T-helper 1 cell treated with Interleukin-12 subunit alpha and Interleukin-12 subunit beta and Interleukin-4 antibody, amounts not matched to agents 30 ng/mL and 1 ng/mL, for 36 hours (primary cell): ENCODE data around the gene GLI3. TPM values are rescaled to one million over a fixed set of nuclear protein-coding genes. Genes with fewer than 3 reads are reported as not detected.

Source experiments
- intact Hi-C: fragments of 100-400 bp; cut with micrococcal nuclease; formaldehyde crosslinking; loops from one replicate; pipeline ENCODE4 v1.15.1; 2024
- total RNA-seq: library from RNA; stranded (reverse); gene quantifications from 2 replicates; pipeline ENCODE4 v1.2.3, GENCODE V29; 2022

The GLI3 gene
- total RNA-seq, 1 donor from 2014 or later, result 0.02 TPM

DNA sequence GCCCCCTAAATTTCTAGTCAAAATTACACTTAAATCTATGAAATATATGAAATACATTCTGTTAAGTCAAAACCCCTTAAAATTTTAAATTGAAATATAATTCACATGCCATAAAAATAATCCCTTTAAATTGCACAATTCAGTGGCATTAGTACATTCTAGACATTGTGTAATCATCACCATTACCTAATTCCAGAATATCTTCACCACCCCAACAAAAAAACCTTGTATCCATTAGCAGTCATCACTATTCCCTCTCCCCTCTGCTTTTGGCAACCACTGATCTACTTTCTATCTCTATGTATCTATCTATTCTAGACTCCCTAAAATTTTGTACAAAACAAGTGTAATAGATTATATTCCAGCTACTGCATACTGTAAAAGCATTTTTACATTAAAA is 261.2 kb downstream of the GLI3 start:
- intact Hi-C loops, result no loop called here

DNA sequence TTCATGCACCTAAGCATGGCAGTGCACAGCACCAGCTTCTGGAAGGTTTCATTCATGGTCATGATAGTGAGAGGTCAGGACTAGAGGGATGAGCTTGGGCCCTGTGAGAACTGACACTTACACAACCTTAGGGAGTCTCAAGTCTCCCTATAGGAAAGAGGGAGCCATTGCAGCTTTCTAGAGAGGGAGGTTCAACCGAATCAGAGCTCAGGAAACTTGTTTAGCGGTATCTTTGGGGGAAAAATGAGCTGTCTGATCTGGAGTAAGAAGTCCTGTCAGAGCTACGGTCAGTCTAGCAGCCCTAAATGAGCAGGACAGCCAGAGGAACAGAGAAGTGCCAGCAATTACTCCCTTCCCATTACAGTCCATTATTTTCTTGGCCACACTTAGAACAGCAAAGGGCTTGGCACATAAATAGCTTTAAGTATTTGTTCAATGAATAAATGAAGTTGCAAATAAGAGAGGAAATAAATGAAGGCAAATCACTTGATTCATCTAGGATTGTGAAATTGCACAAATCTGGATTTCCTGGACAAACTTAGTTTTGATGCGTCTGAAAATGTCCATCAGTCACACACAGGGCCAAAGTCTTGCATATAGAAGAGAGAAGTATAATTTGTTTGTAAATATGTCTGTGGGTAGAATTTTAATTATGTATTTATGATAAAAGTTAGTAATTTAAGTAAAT is 262.0 kb downstream of the GLI3 start:
- intact Hi-C loops, result no loop called here

DNA sequence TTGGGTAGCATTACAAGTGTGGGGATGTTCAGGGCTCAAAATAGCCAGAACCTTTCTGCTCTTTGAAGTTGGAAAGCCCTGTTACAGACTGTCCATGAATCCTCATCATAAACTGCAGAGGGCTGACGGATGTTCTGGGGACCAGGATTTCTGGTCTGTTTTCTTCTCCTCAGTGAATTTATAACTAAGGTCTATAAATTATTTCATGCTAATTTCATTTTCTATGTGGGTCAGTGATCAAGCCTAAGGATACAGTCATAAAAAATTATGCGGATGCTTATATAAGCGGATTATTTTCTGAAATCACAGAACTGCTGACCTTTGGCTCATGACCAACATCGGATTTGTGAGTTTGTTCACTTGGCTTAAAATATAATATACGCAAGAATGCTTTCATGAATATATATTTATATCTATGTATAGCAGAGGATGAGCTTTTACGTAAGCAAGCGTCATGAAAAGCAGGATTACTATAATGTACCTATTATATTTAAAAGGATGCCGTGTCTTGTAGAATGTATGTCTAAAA is 263.7 kb downstream of the GLI3 start:
- intact Hi-C loops, result no loop called here

DNA sequence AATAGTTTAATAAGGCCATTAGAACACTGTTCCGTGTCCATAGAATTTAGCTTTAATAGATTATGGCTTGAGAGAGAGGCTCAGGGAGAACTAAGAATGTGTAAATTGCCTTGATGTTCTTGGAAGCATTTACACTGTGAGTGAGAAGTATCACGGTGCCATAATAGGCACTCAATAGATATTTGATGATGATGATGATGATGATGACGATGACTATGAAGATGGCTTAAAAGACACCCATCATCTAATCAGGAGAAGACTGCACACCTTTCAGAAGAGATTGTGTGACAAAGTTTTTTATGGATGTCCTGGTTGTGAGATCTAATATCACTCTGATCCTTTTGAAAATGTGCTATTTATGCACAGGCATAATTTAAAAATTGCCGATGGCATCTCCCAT is 264.2 kb downstream of the GLI3 start:
- intact Hi-C loops, result no loop called here

DNA sequence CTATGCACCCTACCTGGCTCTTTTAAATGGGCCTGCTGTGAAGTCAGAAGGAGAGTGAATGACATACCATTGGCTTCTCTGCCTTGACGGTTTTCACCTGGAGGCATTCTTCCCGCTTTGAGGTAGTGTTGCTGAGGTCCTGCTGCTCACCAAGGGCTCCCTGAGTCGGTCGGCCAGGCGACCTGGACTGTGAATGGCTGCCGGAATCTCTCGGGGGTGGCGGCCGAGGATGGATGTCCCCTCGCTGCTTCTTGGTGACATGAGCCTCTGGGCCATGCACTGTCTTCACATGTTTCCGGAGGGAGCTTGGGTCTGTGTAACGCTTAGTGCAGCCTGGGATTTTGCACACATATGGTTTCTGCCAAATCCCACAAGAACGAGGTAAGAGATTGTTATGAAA is 264.7 kb downstream of the GLI3 start:
- intact Hi-C loops, result no loop called here

DNA sequence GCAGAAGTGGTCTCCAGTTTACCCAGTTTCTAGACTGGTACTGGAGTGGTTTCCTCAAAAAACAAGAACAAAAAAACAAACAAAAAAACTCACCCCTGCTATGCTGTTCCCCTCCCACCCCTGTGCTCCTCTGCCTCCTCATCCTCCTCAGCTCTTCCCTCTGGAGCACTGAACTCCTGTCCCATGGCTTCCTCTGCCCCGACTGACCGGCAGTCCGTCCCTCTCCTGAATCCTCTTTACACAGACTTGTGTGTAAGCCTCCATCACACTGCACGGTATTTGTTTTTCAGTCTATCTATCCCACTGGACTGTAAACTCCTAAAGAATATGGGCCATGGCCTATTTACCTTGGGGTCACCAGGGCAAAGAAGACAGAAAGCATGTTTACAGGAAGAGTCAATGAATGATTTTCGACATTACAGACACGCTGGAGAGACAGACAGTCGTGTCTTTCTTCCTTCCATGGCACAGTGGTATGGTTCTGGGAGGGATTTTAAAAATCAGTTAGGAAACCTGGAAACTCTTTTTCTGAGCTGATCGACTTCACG is 265.3 kb downstream of the GLI3 start:
- intact Hi-C loops, result no loop called here

DNA sequence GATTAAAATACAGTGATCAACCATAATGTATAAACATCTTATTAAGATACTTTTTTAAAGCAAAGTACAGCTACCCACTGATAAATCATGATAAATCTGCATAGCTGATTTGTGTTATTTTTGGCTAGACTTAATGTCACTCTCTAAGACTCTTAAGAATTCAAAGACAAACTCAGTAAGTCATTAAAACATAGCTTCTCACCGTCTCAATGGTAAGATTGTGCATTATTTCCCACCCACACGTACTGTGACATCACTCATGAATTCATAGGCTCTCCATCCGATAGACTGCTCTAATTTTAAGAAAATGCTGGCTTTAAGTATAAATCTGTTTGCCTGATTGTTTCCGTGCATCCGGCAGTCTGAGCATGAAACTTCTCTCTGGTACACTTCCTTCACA is 266.1 kb downstream of the GLI3 start:
- intact Hi-C loops, result no loop called here

DNA sequence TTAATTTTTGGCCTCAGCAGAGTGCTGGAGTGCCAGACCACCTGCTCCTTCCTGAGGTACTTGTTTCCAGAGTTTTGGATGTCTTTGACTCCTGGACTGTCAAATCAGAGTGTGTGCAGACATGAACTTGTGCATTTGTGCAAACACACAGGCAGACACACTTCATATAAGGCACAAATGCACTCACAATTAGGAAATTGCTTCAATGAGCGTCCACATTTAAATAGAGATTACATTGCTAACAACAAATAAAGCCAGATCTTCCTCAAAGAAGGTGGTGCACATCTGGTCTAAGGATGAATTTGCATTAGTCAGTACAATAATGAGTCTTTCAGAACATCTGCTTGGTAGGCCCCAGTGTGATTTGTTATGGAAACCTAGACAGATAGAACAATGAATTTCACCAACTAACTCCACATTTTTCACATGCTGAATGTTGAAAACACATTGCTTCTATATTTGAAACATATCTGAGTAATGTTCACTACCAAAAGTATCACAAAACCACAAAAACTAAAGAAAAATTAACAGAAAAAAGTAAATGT is 267.4 kb downstream of the GLI3 start:
- intact Hi-C loops, result no loop called here

DNA sequence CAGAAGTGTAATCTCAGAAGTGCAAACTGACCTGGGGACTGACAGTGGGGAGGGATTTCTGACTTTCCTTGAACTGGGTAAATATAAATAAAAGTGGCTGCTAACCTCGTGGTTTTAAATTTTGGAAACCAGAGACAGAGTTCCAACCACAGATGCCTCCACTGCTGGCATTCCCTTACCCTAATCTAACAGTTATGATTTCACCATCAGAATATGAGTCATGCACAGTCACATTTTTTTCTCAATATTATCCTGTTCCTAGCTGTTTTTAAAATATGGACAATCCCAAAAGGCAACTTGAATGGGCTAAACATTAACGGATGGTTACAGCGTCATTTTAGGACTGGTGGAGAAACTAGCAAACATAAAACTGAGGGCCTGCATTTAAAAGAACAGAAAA is 269.9 kb downstream of the GLI3 start:
- intact Hi-C loops, result no loop called here

DNA sequence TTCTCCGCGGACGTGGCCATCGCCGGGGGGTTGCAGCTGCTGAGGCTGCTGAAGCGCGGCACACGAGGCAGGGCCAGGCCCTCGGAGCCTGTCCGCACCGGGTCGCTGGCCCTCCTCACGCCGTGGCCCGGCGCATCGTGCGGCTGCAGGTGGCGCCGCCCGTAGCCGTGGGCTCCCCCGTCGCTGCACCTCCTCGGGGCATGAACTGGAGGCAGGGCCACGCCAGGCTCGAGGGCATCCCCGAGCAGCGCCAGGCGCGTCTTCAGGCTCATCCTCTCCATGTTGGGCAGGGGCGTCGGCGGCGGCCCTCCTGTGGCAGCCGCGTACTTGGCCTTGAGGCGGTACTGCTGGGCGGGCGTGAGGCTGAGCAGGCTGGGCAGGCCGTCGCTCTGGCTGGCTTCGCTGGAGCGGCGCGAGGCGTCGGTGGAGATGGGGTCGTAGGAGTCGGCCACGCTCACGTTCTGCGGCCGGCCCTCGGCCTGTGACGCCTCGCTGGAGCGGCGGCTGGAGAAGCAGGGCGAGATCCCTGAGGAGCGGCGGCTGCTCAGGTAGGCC is 271.0 kb downstream of the GLI3 start:
- intact Hi-C loops, result no loop called here

DNA sequence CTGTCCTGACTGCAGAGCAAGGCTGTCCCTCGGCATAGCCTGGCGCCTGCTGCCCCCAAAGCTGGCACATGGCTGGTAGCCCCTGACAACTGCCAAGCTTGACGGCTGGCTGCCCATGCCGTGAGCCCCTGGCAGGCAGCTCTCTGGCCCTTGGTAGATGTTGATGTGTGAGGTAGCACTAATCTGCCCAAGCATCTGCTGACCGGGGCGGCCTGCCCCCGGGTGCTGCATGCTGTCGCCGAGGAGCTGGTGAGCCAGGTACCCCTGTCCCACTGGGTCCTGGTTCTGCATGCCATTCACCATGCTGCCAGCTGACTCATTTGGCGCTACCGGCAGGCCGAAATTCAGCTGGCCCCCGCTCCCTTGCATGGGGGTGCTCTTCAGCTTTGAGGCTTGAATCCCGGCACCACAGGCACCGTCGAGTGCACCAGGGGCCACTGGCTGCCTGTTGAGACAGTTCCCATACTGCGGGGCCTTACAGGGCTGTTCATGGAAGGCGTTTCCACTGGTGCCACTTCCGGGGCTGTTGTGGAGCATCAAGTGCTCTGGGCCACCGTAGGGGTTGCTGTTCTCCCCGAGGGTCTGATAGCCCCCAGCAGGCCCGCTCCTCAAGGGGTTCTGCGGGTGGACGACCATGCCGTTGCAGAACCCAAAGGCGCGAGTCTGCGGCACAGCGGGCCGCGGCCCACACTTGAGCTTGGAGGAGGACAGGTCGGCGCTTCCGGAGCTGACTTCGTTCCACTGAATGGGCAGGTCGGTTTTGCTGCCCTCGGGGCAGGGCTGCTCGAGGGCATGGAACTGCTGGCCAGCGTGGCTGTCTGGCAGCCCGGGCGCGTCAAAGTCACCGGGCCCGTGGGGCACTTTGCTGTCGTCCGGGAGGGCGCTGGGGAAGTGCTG is 271.9 kb downstream of the GLI3 start:
- intact Hi-C loops, result no loop called here

DNA sequence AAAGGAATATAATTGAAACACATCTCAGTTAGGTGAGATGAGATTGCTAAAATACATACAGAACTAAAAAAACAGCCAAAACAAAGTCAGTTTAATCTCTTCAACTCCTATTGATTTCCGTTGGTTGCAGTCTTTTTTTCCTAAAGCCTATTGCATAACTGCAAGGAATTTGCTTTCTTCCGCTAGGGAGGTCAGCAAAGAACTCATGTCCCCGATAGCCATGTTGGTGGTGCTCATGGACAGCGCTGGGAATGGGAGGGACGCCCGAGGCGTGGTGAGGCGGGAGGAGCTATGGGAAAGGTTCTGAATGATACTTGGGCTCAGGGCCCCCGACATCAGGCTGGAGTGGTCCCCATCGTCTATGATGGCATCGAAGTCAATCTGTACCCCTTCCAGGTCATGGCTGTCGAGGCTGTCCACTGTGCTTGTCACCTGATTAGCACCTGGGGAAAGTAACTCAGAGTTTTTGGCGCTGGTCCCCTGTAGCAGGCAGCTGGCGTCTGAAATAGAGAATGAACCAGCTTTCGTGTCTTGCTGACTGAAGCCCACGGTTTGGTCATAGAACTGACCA is 272.7 kb downstream of the GLI3 start:
- intact Hi-C loops, result no loop called here

DNA sequence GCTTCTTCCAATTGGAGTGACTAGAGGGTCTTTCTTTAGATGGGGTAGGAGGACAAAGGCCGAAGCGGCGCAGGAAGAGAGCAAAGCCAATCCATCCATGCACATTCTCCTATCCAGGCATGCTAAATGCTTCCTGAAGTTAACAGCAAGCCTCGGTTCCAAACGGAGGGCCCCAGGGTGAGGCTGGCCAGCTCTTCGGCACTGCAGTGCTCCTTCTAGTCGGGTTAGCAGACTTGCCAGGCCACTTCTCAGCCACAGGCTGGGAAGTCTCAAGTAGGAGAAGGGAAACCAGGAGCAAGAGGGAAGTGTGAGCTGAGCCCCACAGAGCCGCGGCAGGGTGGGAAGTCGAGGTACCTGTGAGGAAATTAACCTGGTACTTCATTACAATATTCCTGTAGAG is 280.3 kb downstream of the GLI3 start:
- intact Hi-C loops, result no loop called here

DNA sequence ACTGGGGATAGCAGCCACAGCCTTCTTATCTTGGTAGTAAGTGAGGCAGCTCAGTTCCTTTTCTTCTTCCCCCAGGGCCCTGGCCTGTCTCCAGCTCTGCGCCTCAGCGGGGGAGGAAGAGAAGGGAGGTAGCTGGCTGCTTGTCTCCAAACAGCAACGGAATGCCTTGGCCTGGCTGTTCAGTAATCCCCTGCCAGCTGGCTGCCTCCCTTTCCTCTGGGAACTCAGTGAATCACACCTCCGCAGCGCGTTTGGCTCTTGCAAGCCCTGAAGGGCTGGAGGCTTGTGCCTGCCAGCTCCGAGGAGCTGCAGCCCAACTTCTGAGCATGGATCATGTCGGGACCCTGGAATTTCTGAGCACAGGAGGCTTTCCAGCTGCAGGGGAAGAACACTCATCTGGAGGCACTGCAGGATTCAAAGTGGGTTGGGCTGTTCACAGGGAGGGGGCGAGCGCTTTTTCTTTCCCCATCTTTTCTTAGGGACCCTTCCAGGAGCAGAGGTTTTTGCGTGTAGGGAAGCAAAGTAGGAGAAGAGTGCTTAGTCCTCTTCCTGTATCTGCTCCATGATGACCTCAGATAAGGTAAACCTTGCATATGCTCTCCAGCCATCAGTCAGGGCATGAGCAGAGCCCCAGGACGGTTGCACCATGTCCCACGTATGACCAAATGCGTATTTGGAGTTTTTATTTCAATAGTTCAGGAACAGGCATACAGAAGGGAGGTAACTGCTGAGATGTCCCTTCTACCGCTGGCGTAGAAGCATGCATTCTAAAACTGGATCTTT is 280.9 kb downstream of the GLI3 start:
- intact Hi-C loops, result no loop called here

DNA sequence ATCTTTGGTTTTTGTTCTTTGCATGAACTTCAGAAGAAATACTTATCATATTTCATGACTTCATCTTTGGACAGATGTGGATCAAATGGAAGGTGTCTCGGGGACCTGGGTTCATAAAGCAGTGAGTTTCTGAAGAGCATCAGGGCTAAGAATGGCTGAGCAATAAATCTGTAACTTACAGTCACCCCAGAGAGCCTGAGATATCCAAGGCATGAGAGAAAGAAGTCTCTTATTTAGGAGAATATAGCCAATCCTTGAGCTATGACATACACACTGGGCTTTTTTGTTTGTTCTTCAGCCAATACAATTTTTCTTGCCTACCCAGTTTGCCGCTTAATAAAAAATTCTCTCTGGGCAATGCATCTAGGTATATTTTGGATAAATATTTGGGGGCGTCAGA is 281.6 kb downstream of the GLI3 start:
- intact Hi-C loops, result no loop called here

DNA sequence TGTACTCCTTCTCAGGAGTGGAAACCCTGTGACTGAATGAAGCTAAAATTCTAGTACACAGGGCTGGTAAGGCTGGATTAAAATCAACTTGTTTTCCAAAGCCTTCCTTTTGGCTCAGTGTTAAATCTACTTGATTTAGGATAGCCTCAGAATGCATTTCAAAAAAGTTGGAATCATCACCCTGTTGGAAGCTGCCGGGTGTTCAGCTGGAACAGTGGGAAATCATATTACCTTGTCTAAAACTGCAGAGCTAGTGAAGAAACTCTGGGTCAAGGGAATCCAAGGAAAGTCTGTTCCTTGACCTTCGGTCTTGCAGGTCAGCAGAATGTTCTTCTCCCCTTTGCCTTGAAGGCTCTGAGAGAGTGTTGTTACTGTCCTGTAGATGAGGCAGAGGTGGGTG is 282.0 kb downstream of the GLI3 start:
- intact Hi-C loops, result no loop called here

DNA sequence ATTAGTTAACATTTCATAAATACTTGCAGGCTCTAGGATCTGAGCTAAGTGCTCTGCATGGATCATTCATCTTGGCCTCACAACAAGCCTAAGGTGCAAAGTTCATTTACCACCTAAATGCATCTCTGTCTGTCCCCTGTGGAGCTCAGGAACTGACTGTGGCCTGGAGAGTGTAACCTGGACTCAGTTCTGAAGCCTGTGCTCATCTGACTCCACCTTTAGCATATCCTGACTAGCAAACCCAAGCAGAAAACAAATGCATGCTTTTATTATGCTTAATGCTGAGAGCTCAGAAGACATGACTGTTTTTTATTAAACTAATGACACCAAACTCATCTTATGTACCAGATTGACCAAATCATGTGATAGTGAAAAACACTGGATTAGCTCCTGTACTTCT is 288.5 kb downstream of the GLI3 start:
- intact Hi-C loops, result loop anchor here (10.0 kb wide), 1 partner anchor 286 kb away; the partner anchor contains the start of gene GLI3

DNA sequence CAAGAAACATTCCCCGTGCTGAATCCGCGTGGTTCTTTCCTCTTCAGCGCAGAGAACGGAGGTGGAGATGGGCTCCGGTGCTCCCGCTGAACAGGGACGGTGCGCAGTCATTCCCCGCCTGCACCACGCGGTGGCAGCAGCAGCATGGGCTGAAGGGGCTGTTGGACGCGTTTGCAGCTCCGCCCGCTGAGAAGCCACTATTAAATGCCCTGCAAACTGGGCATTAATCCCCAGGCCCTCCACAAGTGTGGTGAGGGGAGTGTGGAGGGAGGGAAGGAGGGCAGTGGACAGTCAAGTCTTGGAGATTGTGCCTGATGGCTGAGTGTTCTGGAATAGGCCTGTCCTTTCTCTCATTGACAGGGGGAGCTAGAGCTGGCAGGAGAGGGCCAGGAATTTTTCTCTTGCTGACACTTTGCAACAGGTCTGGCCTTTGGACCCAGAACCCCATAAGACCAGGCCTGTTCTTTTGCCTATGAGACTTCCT is 293.9 kb downstream of the GLI3 start:
- intact Hi-C loops, result loop anchor here (1.0 to 10.0 kb wide), 9 partner anchors 61 to 1896 kb away; partner anchors contain the start of gene GLI3

DNA sequence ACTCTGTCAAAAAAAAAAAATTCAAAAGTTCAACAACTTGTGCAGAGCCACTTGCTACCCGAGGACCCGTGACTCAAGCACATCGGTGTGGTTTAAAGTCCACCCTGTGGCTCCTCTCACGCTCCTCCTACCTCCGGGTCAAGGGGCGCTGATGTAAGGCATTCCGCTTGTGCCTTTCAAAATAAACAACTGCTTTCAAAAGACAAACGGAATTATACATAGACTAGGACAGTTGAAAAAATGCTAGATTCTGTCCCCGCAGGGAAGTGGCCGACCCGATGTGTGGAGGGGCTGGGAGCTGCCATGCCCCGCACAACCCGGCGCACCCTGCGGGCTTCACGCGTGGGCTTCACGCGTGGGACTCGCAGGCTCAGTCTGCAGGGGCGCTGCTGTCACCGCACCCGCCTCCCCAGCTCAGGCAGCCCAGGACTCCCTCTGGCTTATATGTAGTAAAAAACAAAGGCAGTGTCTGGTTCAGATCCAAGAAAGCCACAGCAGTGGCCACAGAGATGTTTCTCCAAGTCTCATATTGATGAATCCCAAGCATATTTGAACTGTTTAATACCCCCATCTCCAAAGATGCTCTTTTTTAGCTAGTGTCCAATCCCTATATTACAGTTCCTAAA is 294.4 kb downstream of the GLI3 start:
- intact Hi-C loops, result loop anchor here (1.0 to 10.0 kb wide), 9 partner anchors 60 to 1896 kb away; partner anchors contain the start of gene GLI3
